A549 (cell line): Measurements from ENCODE around the gene RNF5. TPM values are rescaled to one million over a fixed set of nuclear protein-coding genes. Genes with fewer than 3 reads are reported as not detected.

ENCODE experiments used
- ATAC-seq, 2 experiments: fragments of 200-7000 bp in 1 of 2; fragments of >200 bp in 1 of 2; cut with Nextera tagmentation in 1 of 2; cut with Tn5 transposase in 1 of 2; 3 replicates each; pipeline versions ENCODE4 v1.8.0 to v1.9.1; 2018 to 2020; ENCODE audit warnings: mild to moderate bottlenecking in 1 of 2, moderate library complexity in 1 of 2
- CTCF ChIA-PET: fragments of 300-600 bp; sonication (Branson Sonifier 250); formaldehyde crosslinking; extraction: SDS; loops from one replicate; lab custom pipeline; 2021; ENCODE audit warnings: antibody characterized with exemption, inconsistent platforms; lab: Yijun Ruan, JAX
- POLR2A ChIA-PET: fragments of 350-600 bp; formaldehyde crosslinking; extraction: SDS; loops from one replicate; lab custom pipeline; 2021; ENCODE audit warnings: antibody characterized with exemption, inconsistent platforms; lab: Yijun Ruan, JAX
- DNase-seq, 2 experiments: peaks; one replicate each; pipeline versions ENCODE4 v3.0.0 to v3.0.0-alpha.2; 2011 to 2016; ENCODE audit warnings: low read depth in 1 of 2, low spot score in 1 of 2
- FAIRE-seq: peaks from 2 replicates; lab custom pipeline; 2011; peaks lifted over from hg19 to GRCh38; lab: Jason Lieb, UNC
- H3K27ac ChIP-seq, 2 experiments: fragments of >200 bp; sonication (Bioruptor Twin); formaldehyde crosslinking; 3 replicates each; pipeline ENCODE4 v1.5.1; 2016 to 2017
- H3K4me1 ChIP-seq: fragments of >200 bp; sonication (Bioruptor Twin); formaldehyde crosslinking; 3 replicates; pipeline ENCODE4 v1.6.1; 2016
- H3K4me2 ChIP-seq: fragments of >200 bp; sonication (Bioruptor Twin); formaldehyde crosslinking; 3 replicates; pipeline ENCODE4 v1.6.1; 2016
- H3K4me3 ChIP-seq: fragments of >200 bp; sonication (Bioruptor Twin); formaldehyde crosslinking; 3 replicates; pipeline ENCODE4 v1.5.1; 2016
- H3K9me3 ChIP-seq: fragments of >200 bp; sonication (Bioruptor Twin); formaldehyde crosslinking; 3 replicates; pipeline ENCODE4 v1.6.1; 2016
- ATOH8 ChIP-seq: fragments of 250-450 bp; sonication (Bioruptor Pico); IDR thresholded peaks from 2 replicates; pipeline ENCODE4 v1.5.0; 2020; ENCODE audit warnings: low read depth, mild to moderate bottlenecking, moderate library complexity
- CEBPB ChIP-seq, 2 experiments: fragments of >200 bp in 1 of 2; sonication (Bioruptor Twin) in 1 of 2; formaldehyde crosslinking in 1 of 2; IDR thresholded peaks; 2 replicates each; pipeline ENCODE4 v1.6.1; 2012 to 2016
- CTCF ChIP-seq: fragments of >200 bp; sonication (Bioruptor Twin); formaldehyde crosslinking; IDR thresholded peaks from 3 replicates; pipeline ENCODE4 v1.5.1; 2016
- E2F6 ChIP-seq: IDR thresholded peaks from 2 replicates; pipeline ENCODE4 v1.6.1; 2012; ENCODE audit warnings: low read depth, borderline replicate concordance
- EHMT2 ChIP-seq: fragments of 200-600 bp; sonication (generic); IDR thresholded peaks from 2 replicates; pipeline ENCODE4 v1.6.1; 2016; ENCODE audit warnings: antibody characterized with exemption, low read depth, mild to moderate bottlenecking, moderate library complexity
- ELK1 ChIP-seq: fragments of 150-350 bp; IDR thresholded peaks from 2 replicates; pipeline ENCODE4 v1.6.1; 2014; ENCODE audit warnings: low read depth, mild to moderate bottlenecking, low read length
- EP300 ChIP-seq, 2 experiments: fragments of >200 bp; sonication (Bioruptor Twin); formaldehyde crosslinking; IDR thresholded peaks; 2 replicates in 1 of 2; 3 replicates in 1 of 2; pipeline ENCODE4 v1.6.1; 2016 to 2017
- ESRRA ChIP-seq: fragments of 150-350 bp; IDR thresholded peaks from 2 replicates; pipeline ENCODE4 v1.6.1; 2014; ENCODE audit warnings: mild to moderate bottlenecking, low read length, borderline replicate concordance
- HDAC2 ChIP-seq: fragments of 200-600 bp; sonication (generic); IDR thresholded peaks from 2 replicates; pipeline ENCODE4 v1.6.1; 2016
- HEYL ChIP-seq: fragments of 250-450 bp; sonication (Bioruptor Pico); IDR thresholded peaks from 2 replicates; pipeline ENCODE4 v1.8.0; 2021; ENCODE audit warnings: mild to moderate bottlenecking, moderate library complexity
- HMGXB4 ChIP-seq: fragments of 250-450 bp; sonication (Bioruptor Pico); IDR thresholded peaks from 2 replicates; pipeline ENCODE4 v1.5.0; 2021; ENCODE audit warnings: mild to moderate bottlenecking, moderate library complexity, borderline replicate concordance
- HOXA7 ChIP-seq: fragments of 250-450 bp; sonication (Bioruptor Pico); IDR thresholded peaks from 2 replicates; pipeline ENCODE4 v1.5.0; 2020; ENCODE audit warnings: mild to moderate bottlenecking, moderate library complexity
- HOXB5 ChIP-seq: fragments of 250-450 bp; sonication (Bioruptor Pico); IDR thresholded peaks from 2 replicates; pipeline ENCODE4 v1.5.0; 2020; ENCODE audit warnings: mild to moderate bottlenecking, moderate library complexity
- JUN ChIP-seq, 2 experiments: fragments of >200 bp; sonication (Bioruptor Twin); formaldehyde crosslinking; IDR thresholded peaks; 2 replicates in 1 of 2; 3 replicates in 1 of 2; pipeline ENCODE4 v1.6.1; 2016 to 2017
- KDM1A ChIP-seq: fragments of 200-600 bp; sonication (generic); IDR thresholded peaks from 2 replicates; pipeline ENCODE4 v1.6.1; 2016; ENCODE audit warnings: low read depth, mild to moderate bottlenecking
- MYC ChIP-seq: IDR thresholded peaks from 2 replicates; pipeline ENCODE4 v1.6.1; 2012; ENCODE audit warnings: mild to moderate bottlenecking, inconsistent platforms, low read length, improper control_type of control experiment, borderline replicate concordance
- RAD21 ChIP-seq, 2 experiments: fragments of >200 bp in 1 of 2; sonication (Bioruptor Twin) in 1 of 2; formaldehyde crosslinking in 1 of 2; IDR thresholded peaks in 1 of 2; conservative IDR thresholded peaks in 1 of 2; 2 replicates in 1 of 2; 3 replicates in 1 of 2; pipeline ENCODE4 v1.6.1; 2012 to 2018; ENCODE audit warnings: inconsistent platforms in 1 of 2
- RCOR1 ChIP-seq: fragments of 150-350 bp; IDR thresholded peaks from 2 replicates; pipeline ENCODE4 v1.6.1; 2014; ENCODE audit warnings: antibody characterized with exemption, low read length, low read depth
- SMC3 ChIP-seq: fragments of >200 bp; sonication (Bioruptor Twin); formaldehyde crosslinking; IDR thresholded peaks from 3 replicates; pipeline ENCODE4 v1.6.1; 2018; ENCODE audit warnings: inconsistent platforms
- ZFP36 ChIP-seq: fragments of 450-650 bp; IDR thresholded peaks from 2 replicates; pipeline ENCODE4 v1.6.1; 2014; ENCODE audit warnings: borderline replicate concordance; ENCODE audit not compliant: partially characterized antibody
- WGBS: methylation state at CpG from one replicate; pipeline ENCODE4 v1.1.6; 2017; ENCODE audit errors: missing lambda C conversion rate; 5-methylcytosine and 5-hydroxymethylcytosine counted together
- polyA plus RNA-seq, 4 experiments: library from polyadenylated mRNA; depleted of rRNA in 3 of 4; stranded (reverse); fragments of >200 nt; fragmentation: RNase III in 1 of 4; extraction: RNeasy Plus Mini Kit Qiagen cat#74134 plus additional on column Dnase treatment in 1 of 4; gene quantifications; 2 replicates in 3 of 4; 3 replicates in 1 of 4; pipeline ENCODE4 v1.2.3, GENCODE V29; 2011 to 2017

The RNF5 gene
- polyA plus RNA-seq, 2 of the 4 experiments (the other 2 are of a cell fraction), result 54.1 to 62.7 TPM

GRCh38 chr6:32173051-32173727, 5.0 kb upstream of the RNF5 start:
- ChIA-PET CTCF (interaction anchor here (1.1 to 2.3 kb wide), 4 partner anchors 9 to 54 kb away, joined by 3 to 8 read pairs (median 6); no protein-coding TSS in a partner anchor), POLR2A (no interaction called here)
- ATAC-seq (no peak), FAIRE-seq (no peak)
- Histone ChIP-seq H3K9me3 (no peaks in the 10 kb centered on the region), H3K4me1 (peaks cover 16% of the 10 kb centered on the region), H3K4me3 (no peak overlapping the region)
- TF ChIP-seq ESRRA, result no peak
- no peak for TF ChIP-seq ZFP36
- TF ChIP-seq CEBPB (IDR thresholded peaks at IDR 0.05), result no peak
- TF ChIP-seq E2F6, result no peak
- TF ChIP-seq EHMT2, result no peak
- no peak for TF ChIP-seq CTCF
- TF ChIP-seq HOXB5, result no peak
- TF ChIP-seq KDM1A, result no peak
- TF ChIP-seq EP300 (IDR thresholded peaks at IDR 0.05), result no peak
- TF ChIP-seq SMC3, result no peak
- TF ChIP-seq HDAC2, result no peak
- TF ChIP-seq HEYL (CRISPR knock-in tag), result no peak
- no peak for TF ChIP-seq RAD21 (conservative IDR thresholded peaks at IDR 0.05 in 1 of 2, IDR thresholded peaks at IDR 0.05 in 1 of 2)
- TF ChIP-seq RCOR1, result no peak
- TF ChIP-seq, all 56 proteins: peak for 0
- 89% methylated on average over 4 of the region's 4 CpGs for WGBS
- Histone ChIP-seq H3K4me2 (no peak overlapping the region), H3K27ac (no peak overlapping the region)
- DNase-seq, result no peak

GRCh38 chr6:32174416-32174815, 3.8 kb upstream of the RNF5 start:
- ChIA-PET CTCF (interaction anchor here (0.5 to 2.3 kb wide), 3 partner anchors 21 to 616 kb away, joined by 3 to 8 read pairs (median 3); no protein-coding TSS in a partner anchor), POLR2A (no interaction called here)
- no peak for DNase-seq
- no peak for ATAC-seq
- FAIRE-seq, result no peak
- TF ChIP-seq HMGXB4 (CRISPR knock-in tag) (no peak), ATOH8 (no peak), MYC (no peak), ELK1 (no peak), HOXB5 (no peak), JUN (IDR thresholded peaks at IDR 0.05) (no peak), ESRRA (no peak), HOXA7 (CRISPR knock-in tag) (no peak), RCOR1 (no peak)
- Histone ChIP-seq H3K9me3 (no peaks in the 10 kb centered on the region), H3K27ac (no peak overlapping the region), H3K4me3 (no peak overlapping the region), H3K4me2 (peak overlapping the region; percentile 93), H3K4me1 (peaks cover 19% of the 10 kb centered on the region)
- 94% methylated on average over 1 of the region's 1 CpG for WGBS
